ENCODE measurements around the gene PDE5A. TPM values are rescaled to one million over a fixed set of nuclear protein-coding genes. Genes with fewer than 3 reads are reported as not detected.

Gene PDE5A
- polyA plus RNA-seq, 3 donors: 0.80 to 0.82 TPM; not detected in 1

- no peaks in the 10 kb centered on the region for H3K79me2 ChIP-seq (ENCODE audit: insufficient read depth, low read length)
- H3K4me1 ChIP-seq (ENCODE audit: control insufficient read depth in 1 of 2, insufficient read depth in 2 of 2, low read length in 2 of 2): no peaks in the 10 kb centered on the region
- intact Hi-C loops (cut with micrococcal nuclease): no loop called here
- H3K27ac Mint-ChIP-seq: no peak overlapping the region
- H3K9me3 Mint-ChIP-seq: peaks cover 0 to 3% (median 0%) of the 10 kb centered on the region in 7 donors
- H2AFZ ChIP-seq (ENCODE audit: insufficient read depth, low read depth, low read length, poor library complexity, severe bottlenecking): no peak overlapping the region
- peaks cover 15 to 19% of the 10 kb centered on the region in 2 donors for H3K36me3 Mint-ChIP-seq
- WGBS (ENCODE audit: insufficient coverage): 71% methylated on average over 3 of the region's 3 CpGs
- peaks cover 14 to 24% of the 10 kb centered on the region in 2 donors for H3K36me3 ChIP-seq (replicated peaks in 1 of 2; ENCODE audit: control insufficient read depth in 1 of 2, insufficient read depth in 2 of 2, low read length in 2 of 2)
- TF ChIP-seq CTCF (IDR thresholded peaks at IDR 0.05): no peak
- no peaks in the 10 kb centered on the region for H3K27me3 ChIP-seq (ENCODE audit: control insufficient read depth in 2 of 2, insufficient read depth in 2 of 2, low read length in 2 of 2)
- peaks cover 0 to 1% (median 0%) of the 10 kb centered on the region in 3 donors for H3K27me3 Mint-ChIP-seq (ENCODE audit: low read depth in 3 of 3)
- H3K4me2 ChIP-seq (replicated peaks; ENCODE audit: extremely low read depth, low read length, poor library complexity, severe bottlenecking): no peak overlapping the region
- no peaks in the 10 kb centered on the region for H3K4me1 Mint-ChIP-seq
- H3K4me3 ChIP-seq (replicated peaks in 1 of 3; ENCODE audit: low read depth in 2 of 3, low read length in 3 of 3): no peak overlapping the region
- no peak overlapping the region for H3K4me3 Mint-ChIP-seq
- no peaks in the 10 kb centered on the region for H4K20me1 ChIP-seq (ENCODE audit: insufficient read depth, low read length)
- DNase-seq: no peak
- no peak overlapping the region for H3K27ac ChIP-seq (ENCODE audit: low read depth in 1 of 2, low read length in 2 of 2)
- no peaks in the 10 kb centered on the region for H3K9me3 ChIP-seq (replicated peaks in 1 of 2; ENCODE audit: control insufficient read depth in 1 of 2, insufficient read depth in 1 of 2, low read length in 2 of 2)
- H3K9ac ChIP-seq (ENCODE audit: insufficient read depth, low read length, poor library complexity, severe bottlenecking): no peak overlapping the region
These were observed 138.3 kb downstream of the PDE5A start for GRCh38 chr4:119490335-119490734.

- H3K27ac ChIP-seq (ENCODE audit: low read depth in 1 of 2, low read length in 2 of 2): no peak overlapping the region
- intact Hi-C loops (cut with micrococcal nuclease): no loop called here
- H3K27ac Mint-ChIP-seq: no peak overlapping the region
- TF ChIP-seq CTCF (IDR thresholded peaks at IDR 0.05): no peak
- H4K20me1 ChIP-seq (ENCODE audit: insufficient read depth, low read length): no peaks in the 10 kb centered on the region
- H3K9ac ChIP-seq (ENCODE audit: insufficient read depth, low read length, poor library complexity, severe bottlenecking): no peak overlapping the region
- 100% methylated on average over 1 of the region's 3 CpGs for WGBS (ENCODE audit: insufficient coverage)
- no peak overlapping the region for H2AFZ ChIP-seq (ENCODE audit: insufficient read depth, low read depth, low read length, poor library complexity, severe bottlenecking)
- H3K27me3 ChIP-seq (ENCODE audit: control insufficient read depth in 2 of 2, insufficient read depth in 2 of 2, low read length in 2 of 2): no peaks in the 10 kb centered on the region
- peaks cover 0 to 11% (median 4%) of the 10 kb centered on the region in 7 donors for H3K9me3 Mint-ChIP-seq
- H3K4me3 Mint-ChIP-seq: no peak overlapping the region
- H3K36me3 Mint-ChIP-seq: peaks cover 7 to 11% of the 10 kb centered on the region in 2 donors
- DNase-seq: no peak
- peaks cover 3 to 14% of the 10 kb centered on the region in 2 donors for H3K36me3 ChIP-seq (replicated peaks in 1 of 2; ENCODE audit: control insufficient read depth in 1 of 2, insufficient read depth in 2 of 2, low read length in 2 of 2)
- H3K27me3 Mint-ChIP-seq (ENCODE audit: low read depth in 3 of 3): peaks cover 0 to 1% (median 0%) of the 10 kb centered on the region in 3 donors
- H3K79me2 ChIP-seq (ENCODE audit: insufficient read depth, low read length): no peaks in the 10 kb centered on the region
- H3K4me2 ChIP-seq (replicated peaks; ENCODE audit: extremely low read depth, low read length, poor library complexity, severe bottlenecking): no peak overlapping the region
- H3K4me1 Mint-ChIP-seq: no peaks in the 10 kb centered on the region
- no peak overlapping the region for H3K4me3 ChIP-seq (replicated peaks in 1 of 3; ENCODE audit: low read depth in 2 of 3, low read length in 3 of 3)
- H3K4me1 ChIP-seq (ENCODE audit: control insufficient read depth in 1 of 2, insufficient read depth in 2 of 2, low read length in 2 of 2): no peaks in the 10 kb centered on the region
- no peaks in the 10 kb centered on the region for H3K9me3 ChIP-seq (replicated peaks in 1 of 2; ENCODE audit: control insufficient read depth in 1 of 2, insufficient read depth in 1 of 2, low read length in 2 of 2)
These were observed 139.3 kb downstream of the PDE5A start for GRCh38 chr4:119489305-119489704.

Data from CD14-positive monocyte (primary cell).